ENCODE results near the gene KIAA2012.
A peak's percentile ranks its signal among the peaks of the same experiment; 100 is the strongest.

The KIAA2012 gene

DNA sequence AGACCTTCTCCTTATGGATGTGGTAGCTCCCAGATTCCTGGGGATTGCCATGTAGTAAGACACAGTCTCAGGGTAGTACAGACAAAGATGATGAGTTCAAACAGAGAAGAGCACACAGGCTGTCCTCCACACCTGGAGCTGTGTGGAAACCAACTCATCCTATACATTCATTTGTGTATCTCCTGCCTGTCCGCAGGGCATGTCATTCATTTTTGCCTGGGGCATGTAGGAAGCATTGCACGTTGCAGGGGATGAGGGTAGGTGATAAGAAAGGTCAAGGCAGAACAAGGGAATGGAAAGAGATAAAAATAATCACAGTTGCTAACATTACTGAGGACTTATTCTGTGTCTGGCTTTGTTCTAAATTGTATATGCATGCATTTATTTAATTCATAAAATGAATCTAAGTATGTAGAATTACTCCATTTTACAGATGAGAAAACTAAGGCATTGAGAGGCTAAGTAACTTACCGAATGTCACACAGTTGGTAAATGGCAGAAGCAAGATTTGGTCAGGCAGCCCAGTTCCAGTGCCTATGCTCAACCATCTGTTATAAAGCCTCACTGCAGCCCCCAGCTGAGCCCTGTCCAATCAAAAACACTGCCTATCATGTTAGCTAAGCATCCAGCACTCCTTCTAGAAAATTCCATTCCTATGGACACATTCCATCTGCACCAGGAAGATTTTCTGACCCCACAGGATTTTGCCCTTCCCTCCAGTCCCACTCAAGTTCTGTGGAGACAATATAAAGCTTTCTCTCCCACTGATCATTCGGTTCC, 84.3 kb downstream of the KIAA2012 start:
- DNase-seq = no peak

DNA sequence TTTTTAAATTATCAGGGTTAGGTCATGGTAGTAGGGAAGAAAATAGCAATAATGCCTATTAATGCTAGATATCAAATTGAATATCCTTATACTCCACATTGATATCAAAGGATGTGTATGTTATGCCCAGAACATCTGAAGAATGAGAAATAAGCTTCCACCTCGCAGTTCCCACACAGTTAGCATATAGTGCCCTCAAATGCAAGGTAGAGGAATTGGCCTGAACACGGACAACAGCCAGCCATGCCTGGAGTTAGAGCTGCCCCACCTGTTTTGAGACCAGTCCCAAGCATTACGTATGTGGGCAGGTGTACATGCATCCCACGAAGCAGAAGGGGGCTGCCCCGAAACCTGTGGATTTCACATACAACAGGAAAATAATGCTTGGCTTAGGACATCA, 85.7 kb downstream of the KIAA2012 start:
- DNase-seq = no peak

DNA sequence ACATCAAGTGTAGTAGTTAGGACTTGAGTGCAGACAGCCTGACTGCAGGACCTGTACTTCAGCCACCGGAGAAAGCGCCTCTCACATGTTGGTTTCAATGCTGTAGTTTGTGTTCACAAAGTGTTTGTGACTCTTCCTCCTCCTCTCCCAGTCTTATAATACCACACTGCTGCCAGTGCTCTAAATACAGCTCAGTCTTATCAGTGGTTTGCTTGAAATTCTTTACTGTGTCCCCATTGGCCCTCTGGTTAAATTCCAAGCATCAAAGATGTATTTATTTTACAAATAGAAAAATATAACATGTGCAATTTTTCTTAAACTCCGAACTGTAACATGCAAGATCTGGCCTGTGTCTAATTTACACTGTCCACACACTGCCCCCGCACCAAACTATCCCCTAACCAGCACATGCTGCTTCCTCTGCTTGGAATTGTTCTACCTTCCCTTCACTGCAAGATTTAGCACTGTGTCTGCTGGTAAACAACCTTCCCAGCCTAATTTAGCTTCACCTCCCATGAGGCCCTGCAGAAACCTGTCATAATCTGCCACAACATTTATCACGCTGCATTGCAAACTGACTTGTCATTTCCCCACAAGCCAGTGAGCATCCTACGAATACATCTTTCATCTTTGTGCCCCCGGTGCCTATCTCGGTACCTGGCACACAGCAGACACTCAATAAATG, 88.2 kb downstream of the KIAA2012 start:
- DNase-seq = no peak

DNA sequence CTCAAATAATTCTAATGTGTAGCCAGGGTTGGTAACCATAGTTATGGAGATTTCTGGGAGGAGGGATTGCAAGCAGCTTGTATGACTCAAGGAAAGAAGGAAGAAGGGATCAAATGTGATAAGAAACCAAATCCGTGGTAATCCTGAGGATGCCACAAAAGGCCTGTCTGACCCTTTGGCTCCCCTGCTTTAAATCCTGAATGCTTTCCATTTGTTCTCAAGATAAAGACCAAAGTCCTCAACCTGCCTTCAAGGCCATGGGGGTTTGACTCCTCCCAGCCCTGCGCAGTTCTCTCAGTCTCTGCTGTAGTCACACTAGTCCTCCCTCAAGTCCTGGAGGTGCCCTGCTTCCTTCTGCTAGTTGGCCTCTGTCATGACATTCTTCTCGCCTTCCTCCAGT, 91.4 kb downstream of the KIAA2012 start:
- DNase-seq = no peak

DNA sequence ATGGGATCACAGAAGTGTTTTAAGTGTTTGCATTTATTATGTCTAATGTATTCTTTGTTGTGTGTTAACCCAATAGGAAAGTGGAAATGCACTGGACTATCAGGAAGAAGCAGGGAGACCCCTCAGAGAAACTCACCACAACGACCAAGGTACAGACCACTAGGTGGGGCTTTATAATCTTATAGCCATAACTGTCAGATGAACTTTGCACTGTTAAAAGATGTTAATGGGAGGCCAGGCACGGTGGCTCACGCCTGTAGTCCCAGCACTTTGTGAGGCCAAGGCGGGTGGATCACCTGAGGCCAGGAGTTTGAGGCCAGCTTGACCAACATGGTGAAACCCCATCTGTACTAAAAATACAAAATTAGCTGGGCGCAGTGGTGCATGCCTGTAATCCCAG, 92.2 kb downstream of the KIAA2012 start:
- DNase-seq = no peak

DNA sequence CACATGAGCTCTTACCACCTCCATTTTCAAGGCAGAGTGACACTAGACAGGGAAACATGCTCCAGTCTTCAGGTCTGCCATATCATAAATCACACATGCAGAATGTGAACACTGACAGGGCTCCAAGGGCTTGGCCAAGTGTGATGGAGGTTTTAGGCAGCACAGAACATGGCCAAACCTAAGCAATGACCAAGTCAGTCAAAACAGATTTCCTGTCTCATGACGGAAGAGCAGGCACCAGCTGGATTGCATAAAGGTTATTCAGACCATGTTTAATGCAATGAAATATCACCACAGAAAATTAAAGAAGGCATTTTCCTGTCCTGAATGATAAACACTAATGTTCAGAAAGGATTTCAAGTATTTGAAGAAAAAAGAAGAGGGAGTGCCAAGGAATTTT, 92.9 kb downstream of the KIAA2012 start:
- DNase-seq = no peak

DNA sequence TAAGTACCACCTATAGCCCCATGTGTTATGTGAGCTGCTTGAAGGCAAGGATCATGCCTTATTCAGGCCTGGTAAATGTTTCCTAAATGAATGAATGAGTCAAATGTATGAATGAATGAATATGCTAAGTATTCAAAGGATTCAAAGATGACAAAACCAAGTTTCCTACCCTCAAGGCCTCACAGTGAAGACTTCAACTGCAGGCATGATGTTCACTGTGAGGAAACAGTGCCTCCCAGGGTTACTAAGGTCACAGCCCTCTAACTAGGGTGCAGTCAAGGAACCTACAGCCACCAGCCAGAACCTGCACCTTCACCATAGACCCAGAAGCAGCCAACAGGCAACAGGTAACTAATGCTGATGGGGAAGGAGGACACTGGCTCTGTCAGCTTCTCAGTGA, 96.1 kb downstream of the KIAA2012 start:
- DNase-seq = no peak

DNA sequence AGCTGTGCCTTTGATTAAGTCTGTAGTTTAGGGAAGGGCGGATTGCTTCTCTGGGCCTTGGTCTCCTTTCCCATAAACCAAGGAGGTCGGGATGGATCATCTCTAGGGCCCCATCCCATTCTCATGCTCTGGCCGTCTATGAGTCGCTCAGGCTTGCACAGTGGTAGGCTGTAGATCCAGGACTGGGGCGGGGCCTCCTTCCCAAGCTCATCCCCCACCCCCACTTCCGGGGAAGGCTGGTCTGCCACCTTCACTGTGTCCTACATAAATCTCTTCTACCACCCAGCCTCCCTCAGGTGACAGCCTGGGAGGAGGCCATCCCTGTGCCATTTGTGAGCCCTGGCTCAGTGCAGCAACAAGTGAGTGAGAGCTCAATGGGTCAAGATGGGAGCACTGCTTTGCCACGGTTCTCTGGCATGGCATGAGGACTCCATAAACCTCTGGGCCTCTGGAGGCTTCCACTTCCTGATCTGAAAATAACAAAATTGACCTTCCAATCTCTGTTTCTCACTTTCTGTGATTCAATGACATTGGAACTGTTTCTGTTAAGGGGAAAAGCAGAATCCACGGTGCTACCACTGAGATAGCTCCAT, 96.9 kb downstream of the KIAA2012 start:
- no peak for DNase-seq

DNA sequence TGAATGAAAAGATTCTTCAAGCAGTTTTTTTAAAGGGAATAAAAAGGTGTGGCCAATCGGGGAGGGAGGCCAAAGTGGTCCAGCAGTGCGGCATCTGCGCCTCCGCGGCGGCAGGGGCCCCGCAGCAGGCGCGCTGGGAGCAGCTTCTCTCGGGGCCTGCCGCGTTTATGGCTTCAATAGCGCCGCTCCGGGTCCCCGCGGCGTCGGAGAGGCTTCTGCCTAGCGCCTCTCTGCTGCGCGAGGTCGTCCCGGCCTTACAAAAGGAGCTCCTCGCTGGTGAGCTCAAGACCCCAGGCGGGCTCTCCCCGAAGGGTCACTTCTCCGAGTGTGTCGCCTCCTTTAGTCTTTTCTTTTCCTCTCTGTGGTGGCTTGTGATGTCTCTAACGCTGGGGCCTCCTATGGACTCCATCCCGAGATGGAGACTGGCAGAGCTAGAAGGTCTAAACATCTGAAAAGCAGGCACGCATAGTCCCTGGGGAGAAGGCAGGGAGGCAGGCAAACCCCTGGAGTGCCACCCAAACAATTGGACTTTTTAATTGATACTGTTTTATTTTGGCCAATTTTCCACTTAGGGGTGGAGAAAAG, 98.3 kb downstream of the KIAA2012 start:
- DNase-seq = peak; percentile 84

DNA sequence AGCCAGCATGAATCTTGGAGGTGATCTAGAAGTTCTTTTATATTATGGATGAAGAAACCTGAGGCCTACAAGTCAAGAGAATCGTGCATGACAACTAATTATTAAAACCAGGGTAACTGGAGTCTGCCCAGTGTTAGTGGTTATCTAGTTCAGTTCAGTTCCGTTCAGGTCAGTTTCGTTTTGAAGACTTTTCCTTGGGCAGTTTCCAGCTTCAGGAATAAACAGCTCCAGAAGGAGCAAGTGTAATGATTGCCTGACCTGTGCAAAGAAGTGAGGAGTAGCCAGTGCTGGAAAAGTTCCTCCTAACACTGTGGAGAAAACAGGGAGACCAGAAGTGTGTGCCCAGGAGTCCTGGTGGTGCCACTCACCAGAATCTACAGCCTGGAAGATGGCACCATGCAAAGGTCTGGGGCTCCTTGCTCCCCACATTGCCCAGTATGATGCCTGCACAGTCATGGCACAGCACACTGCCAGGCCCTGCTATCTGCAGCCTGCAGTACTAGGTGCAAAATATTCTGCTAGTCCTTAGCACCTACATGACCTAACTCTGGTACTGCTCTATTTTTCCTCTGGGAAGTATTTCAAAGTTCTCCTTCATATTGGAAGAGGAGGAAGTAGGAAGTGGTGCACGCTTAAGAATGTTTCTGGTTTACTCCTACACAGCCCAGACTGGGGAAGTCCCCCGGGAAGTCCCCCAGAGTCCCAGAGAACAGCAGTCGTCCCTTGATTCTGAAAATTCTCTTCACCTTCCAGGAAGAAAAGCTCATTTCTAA, 99.6 kb downstream of the KIAA2012 start:
- DNase-seq = no peak

DNA sequence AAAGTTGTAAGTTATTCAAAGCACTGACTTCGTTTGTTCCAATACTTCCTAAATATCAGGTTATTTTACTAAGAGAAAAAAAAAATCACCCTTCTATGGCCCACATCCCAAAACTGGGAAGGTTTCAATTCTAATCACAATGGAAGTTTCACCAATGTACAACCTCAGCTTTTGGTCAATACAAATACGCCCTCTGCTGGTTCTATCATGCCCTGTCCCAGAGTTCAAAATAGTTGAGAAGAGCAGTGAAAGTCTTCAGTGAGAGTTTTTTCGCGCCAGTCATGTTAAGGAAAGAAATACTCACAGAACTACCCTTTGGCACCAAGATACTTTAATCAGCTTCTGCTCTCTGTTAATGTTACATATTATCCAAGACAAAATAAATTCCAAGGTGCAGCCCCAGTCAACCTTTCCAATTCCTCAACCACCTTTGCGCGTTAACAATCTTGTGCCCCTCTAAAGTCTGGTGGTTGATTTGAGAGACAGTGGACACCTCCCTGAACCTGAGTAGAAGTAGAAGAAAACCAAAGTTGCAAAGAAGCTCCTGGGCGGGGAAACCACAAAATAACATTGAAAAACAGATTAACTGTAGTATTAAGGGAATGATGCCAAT, 105.4 kb downstream of the KIAA2012 start:
- peak; percentile 61 for DNase-seq

DNA sequence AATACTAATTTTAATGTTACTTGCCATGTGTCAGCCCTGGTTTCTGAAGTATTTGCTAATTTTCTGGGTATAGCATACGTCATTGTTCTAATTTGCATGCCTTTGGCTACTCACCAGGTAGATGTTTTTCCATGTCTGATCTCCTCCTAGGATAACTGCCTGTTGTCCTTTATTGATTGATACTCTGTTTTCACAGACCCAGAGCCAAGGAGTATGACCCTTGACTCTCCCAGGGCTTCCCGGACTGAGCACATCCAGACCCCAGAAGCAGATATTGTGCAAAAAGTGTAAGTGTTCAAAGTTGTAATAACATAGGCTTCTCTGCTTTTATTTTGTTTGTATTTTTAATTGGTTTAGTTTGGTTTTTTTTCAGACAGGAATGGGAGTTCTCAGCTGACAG, 111.5 kb downstream of the KIAA2012 start:
- no peak for DNase-seq

DNA sequence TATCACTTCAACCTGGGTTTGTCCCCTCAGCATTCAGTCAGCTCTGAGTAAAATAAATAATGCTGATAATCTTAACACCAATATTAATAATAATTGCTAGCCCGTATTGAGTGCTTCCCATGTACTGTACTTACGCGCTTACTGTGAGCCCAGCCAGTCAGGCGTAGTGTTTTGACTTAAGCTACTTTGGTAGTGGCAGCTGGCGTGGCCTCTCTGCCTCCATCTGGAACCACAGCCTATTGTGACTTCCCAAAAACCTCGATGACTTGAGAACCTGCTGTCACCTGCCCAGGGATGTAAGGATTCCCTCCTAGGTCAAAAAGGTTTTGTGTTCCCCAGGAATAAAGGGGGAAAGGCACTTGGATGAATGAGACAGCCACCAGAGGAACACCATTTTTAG, 112.1 kb downstream of the KIAA2012 start:
- DNase-seq = no peak

DNA sequence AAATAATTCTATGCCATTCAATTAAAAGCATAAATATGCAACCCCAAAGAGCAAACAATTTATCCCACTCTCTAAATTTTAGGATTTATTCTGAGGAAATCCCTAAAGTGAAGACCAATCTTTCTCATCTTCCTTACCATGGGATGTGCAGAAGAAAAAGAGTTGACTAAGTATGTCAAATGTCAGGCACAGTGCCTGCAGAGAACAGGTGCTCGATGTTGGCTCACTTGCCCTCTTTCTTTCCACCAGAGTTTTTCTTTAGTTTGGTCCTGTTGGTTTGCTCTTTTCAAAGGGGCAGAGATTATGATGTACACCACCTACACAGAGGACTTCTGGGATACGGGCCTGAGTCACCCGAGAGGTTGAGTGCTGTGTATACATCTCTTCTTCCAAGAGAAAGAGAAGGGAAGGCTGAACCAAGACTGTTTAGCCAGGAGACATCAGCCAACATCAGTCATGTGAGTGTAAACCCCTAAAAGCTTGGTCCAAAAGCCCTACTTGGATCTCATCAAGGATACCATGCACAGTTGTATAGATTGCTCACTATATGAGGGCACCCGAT, 113.7 kb downstream of the KIAA2012 start:
- DNase-seq = no peak

DNA sequence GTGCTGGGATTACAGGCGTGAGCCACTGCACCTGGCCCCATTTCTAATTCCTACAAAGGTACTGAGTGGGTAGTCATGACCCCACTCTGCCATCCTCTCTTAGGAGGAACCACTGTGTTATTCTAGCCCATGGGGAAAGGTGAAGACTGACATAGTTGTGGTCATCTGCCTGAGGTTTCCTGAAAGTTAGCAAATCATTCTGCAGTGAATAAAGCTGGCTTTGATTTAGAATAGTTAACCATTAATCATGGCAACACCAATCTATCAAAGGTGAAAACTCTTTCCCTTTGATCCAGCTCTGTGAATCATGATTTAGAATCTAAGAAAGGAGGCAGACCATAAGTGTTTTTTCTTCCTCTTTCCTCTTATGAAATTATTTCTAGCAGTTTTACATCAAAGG, 114.5 kb downstream of the KIAA2012 start:
- no peak for DNase-seq

DNA sequence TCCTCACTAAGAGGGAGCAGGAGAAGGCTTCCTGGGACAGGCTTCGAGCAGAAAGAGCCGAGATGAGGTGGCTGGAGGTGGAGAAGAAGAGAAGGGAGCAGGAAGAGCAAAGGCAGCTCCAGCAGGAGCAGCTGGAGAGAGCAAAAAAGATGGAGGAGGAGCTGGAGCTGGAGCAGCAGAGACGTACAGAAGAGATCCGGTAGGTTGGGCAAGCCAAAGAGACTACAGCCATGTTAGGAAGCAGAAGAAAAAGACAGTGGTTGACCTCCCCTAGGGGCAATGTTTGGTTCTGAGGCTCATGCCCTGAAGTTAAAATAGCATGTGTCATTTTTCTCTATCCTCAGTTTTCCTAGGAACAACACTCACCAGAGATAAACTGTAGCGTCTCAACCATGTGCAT, 120.2 kb downstream of the KIAA2012 start:
- no peak for DNase-seq

DNA sequence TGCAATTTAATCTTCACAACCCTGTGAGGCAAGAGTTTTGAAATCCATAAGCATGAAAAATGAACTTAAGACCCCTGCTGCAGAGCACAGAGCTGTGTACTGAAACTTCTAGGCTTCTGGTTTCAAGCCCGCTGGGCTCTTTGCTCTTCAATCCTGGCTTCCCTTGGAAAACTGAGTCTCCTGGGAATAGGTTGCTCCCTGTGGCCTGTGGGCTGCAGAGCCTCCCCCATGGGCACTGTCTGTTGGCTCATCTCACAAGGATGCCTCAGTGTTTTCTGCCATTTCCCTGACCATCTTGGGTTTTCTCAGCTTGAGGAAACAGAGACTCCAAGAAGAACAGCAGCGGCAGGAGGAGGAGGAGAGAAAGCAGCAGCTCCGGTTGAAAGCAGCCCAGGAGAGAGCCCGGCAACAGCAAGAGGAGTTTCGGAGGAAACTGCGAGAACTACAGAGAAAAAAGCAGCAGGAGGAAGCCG, 120.9 kb downstream of the KIAA2012 start:
- DNase-seq = no peak

DNA sequence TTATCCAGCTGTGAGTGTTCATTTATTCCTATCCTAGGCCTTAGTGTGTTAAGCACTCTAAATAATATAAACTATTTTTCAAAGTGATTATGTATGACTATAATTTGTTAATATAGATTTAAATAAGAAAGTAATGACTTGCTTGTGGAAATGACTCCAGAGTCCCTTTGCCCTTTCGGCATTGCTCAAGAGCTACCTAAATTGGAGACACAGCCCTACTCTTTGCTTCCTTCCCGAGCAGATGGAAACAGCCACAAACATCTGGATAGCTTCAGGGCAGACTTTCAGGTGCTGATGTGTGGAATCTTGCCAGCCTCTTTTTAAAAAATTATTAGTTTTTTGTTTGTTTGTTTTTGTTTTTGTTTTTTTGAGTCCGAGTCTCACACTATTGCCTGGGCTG, 121.4 kb downstream of the KIAA2012 start:
- DNase-seq = no peak

DNA sequence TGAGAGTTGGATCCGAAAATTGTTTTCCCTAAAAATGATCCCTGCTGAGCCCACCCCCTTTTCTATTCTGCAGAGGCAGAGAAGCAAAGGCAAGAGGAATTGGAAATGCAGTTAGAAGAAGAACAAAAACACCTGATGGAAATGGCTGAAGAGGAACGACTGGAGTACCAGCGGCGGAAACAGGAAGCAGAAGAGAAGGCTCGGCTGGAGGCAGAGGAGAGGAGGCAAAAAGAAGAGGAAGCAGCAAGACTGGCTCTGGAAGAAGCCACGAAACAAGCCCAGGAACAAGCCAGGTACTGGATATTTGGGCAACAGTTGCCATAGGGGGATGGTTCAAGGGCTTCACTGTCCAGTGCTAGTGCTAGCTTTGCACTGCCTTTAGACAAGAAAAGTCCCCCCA, 123.7 kb downstream of the KIAA2012 start:
- DNase-seq = no peak

DNA sequence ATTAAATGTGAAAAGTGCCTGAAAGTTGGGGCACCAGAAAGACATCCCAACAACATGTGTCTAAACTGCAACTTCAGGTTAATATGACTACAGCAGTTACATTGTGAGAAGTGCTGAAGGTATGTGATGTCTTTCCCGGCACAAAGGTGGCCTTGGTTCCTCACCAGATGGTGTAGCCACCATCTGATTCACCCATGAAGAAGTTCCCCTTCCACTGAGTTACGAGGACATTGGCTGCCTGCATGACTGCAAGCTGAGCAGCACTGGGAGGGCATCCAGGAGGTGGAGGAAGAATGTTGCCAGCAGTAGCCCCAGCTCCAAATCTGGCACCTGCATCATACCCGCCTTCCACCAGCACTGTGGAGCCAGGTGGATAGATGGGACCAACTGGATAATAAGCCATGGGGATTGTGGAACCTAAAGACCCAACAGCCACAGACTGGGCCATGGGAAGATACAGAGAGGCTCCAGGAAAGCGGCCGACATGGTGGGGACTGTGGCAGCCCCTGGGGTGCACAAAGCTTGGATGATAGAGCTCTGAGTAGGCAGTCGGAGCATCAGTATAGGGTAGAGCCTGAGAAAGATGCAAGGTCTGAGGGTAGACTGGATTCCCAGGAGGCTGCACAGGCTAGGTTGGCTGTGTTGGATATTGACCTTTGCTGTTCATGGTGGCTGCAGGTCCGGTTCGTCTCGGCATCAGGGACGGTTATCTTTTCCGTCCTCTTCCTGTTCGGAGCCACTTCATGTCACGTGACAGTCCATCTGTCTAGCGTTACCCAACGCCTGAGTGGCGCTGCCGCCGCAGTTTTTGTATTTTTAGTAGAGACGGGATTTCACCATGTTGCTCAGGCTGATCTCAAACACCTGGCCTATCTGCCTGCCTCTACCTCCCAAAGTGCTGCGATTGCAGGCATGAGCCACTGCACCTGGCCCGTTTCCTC, 128.4 kb downstream of the KIAA2012 start:
- no peak for DNase-seq

DNA sequence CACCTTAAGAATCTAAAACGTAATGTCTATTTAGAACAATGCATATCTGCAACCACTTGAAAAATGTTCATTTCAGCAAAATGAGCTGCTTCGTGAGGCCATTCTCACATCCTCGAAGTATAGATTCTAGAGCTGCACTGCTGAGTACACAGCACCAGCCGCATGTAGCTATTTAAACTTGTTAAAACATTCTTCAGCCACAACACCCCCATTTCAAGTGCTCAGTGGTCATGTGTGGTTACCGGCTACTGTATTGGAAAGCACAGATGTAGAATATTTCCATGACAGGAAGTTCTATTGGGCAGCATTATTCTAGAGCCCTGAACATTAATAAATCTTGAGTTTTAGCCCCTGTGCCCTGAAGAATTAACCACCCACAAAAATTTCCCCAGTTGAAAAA, 130.3 kb downstream of the KIAA2012 start:
- no peak for DNase-seq

Data from retina (tissue), 1 donor.